Spleen (tissue), 7 donors: ENCODE results near the gene ZNF214.

Experiments used
- POLR2A ChIP-seq, 3 donors: fragments of 450-650 bp; IDR thresholded peaks; one replicate each; pipeline ENCODE4 v1.5.1; 2017; ENCODE audit warnings: antibody characterized with exemption in 3 of 3, mild to moderate bottlenecking in 1 of 3
- POLR2AphosphoS5 ChIP-seq, 3 donors: sonication (generic); formaldehyde crosslinking; IDR thresholded peaks; one replicate each; pipeline ENCODE4 v1.5.1; 2017; ENCODE audit warnings: antibody characterized with exemption in 3 of 3
- TF ChIP-seq, protein P1 (sequence below), 11 experiments: fragments of 200-600 bp in 7 of 11; fragments of 450-650 bp in 4 of 11; sonication (generic) in 4 of 11; IDR thresholded peaks in 8 of 11; conservative IDR thresholded peaks in 3 of 11; 1 replicate in 7 of 11; 2 replicates in 4 of 11; pipeline versions ENCODE4 v1.4.0 to v1.8.0; 2016 to 2021; ENCODE audit warnings: antibody characterized with exemption in 11 of 11, inconsistent platforms in 4 of 11, mild to moderate bottlenecking in 1 of 11
- donor health status: DM: no; HTN: no; CAD: no; lungs with moderate emphysema.
- donor health status: DM: no; HTN: no; CAD: no.
- donor health status: DM: no; HTN: no; CAD: no.

DNA sequence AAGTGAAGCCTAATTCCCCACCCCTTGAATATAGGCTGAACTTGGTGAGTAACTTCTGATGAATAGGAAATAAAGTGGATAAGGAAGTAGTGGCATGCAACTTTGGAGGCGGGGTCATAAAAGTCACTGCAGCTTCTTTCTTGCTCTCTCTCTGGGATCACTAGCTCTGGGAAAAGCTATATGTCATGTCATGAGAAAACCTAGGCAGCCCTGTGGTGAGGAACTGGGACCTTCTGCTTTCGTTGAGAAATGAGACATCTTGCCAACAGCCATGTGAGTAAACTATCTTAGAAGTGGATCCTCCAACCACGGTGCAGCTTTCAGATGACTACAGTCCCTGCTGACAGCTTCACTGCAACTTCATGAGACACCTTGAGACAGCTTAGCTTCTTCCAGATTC is 15.7 kb downstream of the ZNF214 start:
- TF ChIP-seq, protein P1, sequence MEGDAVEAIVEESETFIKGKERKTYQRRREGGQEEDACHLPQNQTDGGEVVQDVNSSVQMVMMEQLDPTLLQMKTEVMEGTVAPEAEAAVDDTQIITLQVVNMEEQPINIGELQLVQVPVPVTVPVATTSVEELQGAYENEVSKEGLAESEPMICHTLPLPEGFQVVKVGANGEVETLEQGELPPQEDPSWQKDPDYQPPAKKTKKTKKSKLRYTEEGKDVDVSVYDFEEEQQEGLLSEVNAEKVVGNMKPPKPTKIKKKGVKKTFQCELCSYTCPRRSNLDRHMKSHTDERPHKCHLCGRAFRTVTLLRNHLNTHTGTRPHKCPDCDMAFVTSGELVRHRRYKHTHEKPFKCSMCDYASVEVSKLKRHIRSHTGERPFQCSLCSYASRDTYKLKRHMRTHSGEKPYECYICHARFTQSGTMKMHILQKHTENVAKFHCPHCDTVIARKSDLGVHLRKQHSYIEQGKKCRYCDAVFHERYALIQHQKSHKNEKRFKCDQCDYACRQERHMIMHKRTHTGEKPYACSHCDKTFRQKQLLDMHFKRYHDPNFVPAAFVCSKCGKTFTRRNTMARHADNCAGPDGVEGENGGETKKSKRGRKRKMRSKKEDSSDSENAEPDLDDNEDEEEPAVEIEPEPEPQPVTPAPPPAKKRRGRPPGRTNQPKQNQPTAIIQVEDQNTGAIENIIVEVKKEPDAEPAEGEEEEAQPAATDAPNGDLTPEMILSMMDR (IDR thresholded peaks at IDR 0.05 in 8 of 11, conservative IDR thresholded peaks at IDR 0.05 in 3 of 11): no peak
- TF ChIP-seq POLR2AphosphoS5 (IDR thresholded peaks at IDR 0.05): no peak
- no peak for TF ChIP-seq POLR2A (IDR thresholded peaks at IDR 0.05)
